ENCODE measurements around the gene LMNTD1. TPM values are rescaled to one million over a fixed set of nuclear protein-coding genes. Genes with fewer than 3 reads are reported as not detected.

LMNTD1 gene
- total and polyA plus RNA-seq, 8 donors, result 0.22 to 0.70 (median 0.46) TPM; not detected in 4

- Histone ChIP-seq H3K4me1 (no peaks in the 10 kb centered on the region), H3K27me3 (no peaks in the 10 kb centered on the region), H3K9me3 (no peaks in the 10 kb centered on the region), H3K36me3 (no peaks in the 10 kb centered on the region), H3K4me3 (no peak overlapping the region), H3K27ac (no peak overlapping the region)
- no peak for TF ChIP-seq CTCF (IDR thresholded peaks at IDR 0.05)
- intact Hi-C loops (cut with DNase I), result no loop called here
- FAIRE-seq (no peak), DNase-seq (no peak), ATAC-seq (no peak)
Observed at GRCh38 chr12:25503666-25504065, 49.4 kb downstream of the LMNTD1 start.

- no peak overlapping the region for H3K4me3 ChIP-seq
- DNase-seq (no peak), ATAC-seq (no peak), FAIRE-seq (no peak)
- no peaks in the 10 kb centered on the region for H3K9me3 ChIP-seq
- TF ChIP-seq CTCF (IDR thresholded peaks at IDR 0.05), result no peak
- WGBS, 2 donors, result 31 to 35% methylated on average over 1 of the region's 1 CpG
- H3K4me1 ChIP-seq, result no peaks in the 10 kb centered on the region
- no peaks in the 10 kb centered on the region for H3K36me3 ChIP-seq
- intact Hi-C loops (cut with DNase I), result no loop called here
- H3K27ac ChIP-seq, result no peak overlapping the region
- no peaks in the 10 kb centered on the region for H3K27me3 ChIP-seq
Observed at GRCh38 chr12:25502596-25502995, 50.5 kb downstream of the LMNTD1 start.

- intact Hi-C loops (cut with DNase I), result no loop called here
Observed at GRCh38 chr12:25502118-25502517, 51.0 kb downstream of the LMNTD1 start.

GRCh38 chr12:25501549-25501948 lies 51.5 kb downstream of the LMNTD1 start:
- FAIRE-seq, result no peak
- intact Hi-C loops (cut with DNase I), result no loop called here
- H3K27me3 ChIP-seq, result no peaks in the 10 kb centered on the region
- H3K9me3 ChIP-seq, result no peaks in the 10 kb centered on the region
- no peak for TF ChIP-seq CTCF (IDR thresholded peaks at IDR 0.05)
- ATAC-seq, result no peak
- H3K27ac ChIP-seq, result no peak overlapping the region
- no peaks in the 10 kb centered on the region for H3K36me3 ChIP-seq
- no peak overlapping the region for H3K4me3 ChIP-seq
- DNase-seq, result no peak
- H3K4me1 ChIP-seq, result no peaks in the 10 kb centered on the region
- WGBS, 2 donors, result 33 to 37% methylated on average over 1 of the region's 1 CpG

More at GRCh38 chr12:25502118-25502517, 51.0 kb downstream of the LMNTD1 start:
- no peaks in the 10 kb centered on the region for H3K9me3 ChIP-seq
- FAIRE-seq, result no peak
- no peak for TF ChIP-seq CTCF (IDR thresholded peaks at IDR 0.05)
- no peaks in the 10 kb centered on the region for H3K27me3 ChIP-seq
- no peaks in the 10 kb centered on the region for H3K4me1 ChIP-seq
- no peaks in the 10 kb centered on the region for H3K36me3 ChIP-seq
- no peak overlapping the region for H3K4me3 ChIP-seq
- ATAC-seq, result no peak
- DNase-seq, result no peak
- H3K27ac ChIP-seq, result no peak overlapping the region
- 75 to 82% methylated on average over 3 of the region's 3 CpGs for WGBS, 2 donors

GRCh38 chr12:25500651-25501050 lies 52.4 kb downstream of the LMNTD1 start:
- H3K27ac ChIP-seq, result no peak overlapping the region
- FAIRE-seq (no peak), ATAC-seq (no peak), DNase-seq (no peak)
- intact Hi-C loops (cut with DNase I), result no loop called here
- H3K36me3 ChIP-seq, result no peaks in the 10 kb centered on the region
- 66 to 69% methylated on average over 6 of the region's 6 CpGs for WGBS, 2 donors
- H3K4me1 ChIP-seq, result no peaks in the 10 kb centered on the region
- TF ChIP-seq CTCF (IDR thresholded peaks at IDR 0.05), result no peak
- H3K9me3 ChIP-seq, result no peaks in the 10 kb centered on the region
- no peak overlapping the region for H3K4me3 ChIP-seq
- H3K27me3 ChIP-seq, result no peaks in the 10 kb centered on the region

Data from pancreas (tissue), 10 donors.